NCI-H1048 (cell line): ENCODE measurements around the gene IGFBP4.

Experiments
- DNase-seq: peaks from one replicate; lab custom pipeline; 2025; lab: John Stamatoyannopoulos, UW

IGFBP4 gene

DNA sequence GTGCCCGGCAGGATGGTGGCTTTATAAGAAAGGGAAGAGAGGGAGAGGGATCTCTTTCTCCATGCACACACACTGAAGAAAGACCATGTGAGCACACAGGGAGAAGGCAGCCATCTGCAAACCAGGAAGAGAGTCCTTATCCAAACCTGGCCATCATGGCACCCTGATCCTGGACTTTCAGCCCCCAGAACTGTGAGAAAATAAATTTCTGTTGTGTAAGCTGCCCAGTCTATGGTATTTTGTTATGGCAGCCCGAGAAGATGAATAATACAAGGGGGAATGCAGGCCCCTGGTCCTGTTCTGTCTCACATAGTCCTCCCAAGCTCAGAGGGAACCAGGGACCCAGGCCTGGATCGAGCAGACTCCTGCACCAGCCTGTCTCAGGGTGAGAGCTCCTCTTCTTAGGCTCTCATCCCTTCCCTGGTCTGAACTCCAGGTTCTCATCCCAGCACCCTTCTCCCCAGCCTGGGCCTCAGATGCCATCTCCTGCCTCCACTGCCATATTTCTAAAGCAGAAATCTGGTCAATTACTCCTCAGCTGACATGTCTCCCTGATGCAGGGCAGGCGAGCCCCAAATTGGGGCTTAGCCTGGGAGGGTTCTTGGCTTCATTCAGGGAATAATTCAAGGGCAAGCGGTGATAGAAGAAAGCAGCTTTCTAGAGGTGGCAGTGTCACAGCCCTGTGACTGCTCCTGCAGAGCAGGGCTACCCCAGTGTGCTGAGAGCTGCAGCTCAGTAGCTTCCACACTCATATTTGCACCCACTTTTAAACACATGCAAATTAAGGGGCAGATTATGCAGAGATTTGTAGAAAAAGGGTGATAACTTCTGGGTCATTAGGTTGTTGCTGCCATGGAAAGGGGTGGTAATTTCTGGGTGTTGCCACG lies 28.8 kb downstream of the IGFBP4 start:
- DNase-seq = no peak

DNA sequence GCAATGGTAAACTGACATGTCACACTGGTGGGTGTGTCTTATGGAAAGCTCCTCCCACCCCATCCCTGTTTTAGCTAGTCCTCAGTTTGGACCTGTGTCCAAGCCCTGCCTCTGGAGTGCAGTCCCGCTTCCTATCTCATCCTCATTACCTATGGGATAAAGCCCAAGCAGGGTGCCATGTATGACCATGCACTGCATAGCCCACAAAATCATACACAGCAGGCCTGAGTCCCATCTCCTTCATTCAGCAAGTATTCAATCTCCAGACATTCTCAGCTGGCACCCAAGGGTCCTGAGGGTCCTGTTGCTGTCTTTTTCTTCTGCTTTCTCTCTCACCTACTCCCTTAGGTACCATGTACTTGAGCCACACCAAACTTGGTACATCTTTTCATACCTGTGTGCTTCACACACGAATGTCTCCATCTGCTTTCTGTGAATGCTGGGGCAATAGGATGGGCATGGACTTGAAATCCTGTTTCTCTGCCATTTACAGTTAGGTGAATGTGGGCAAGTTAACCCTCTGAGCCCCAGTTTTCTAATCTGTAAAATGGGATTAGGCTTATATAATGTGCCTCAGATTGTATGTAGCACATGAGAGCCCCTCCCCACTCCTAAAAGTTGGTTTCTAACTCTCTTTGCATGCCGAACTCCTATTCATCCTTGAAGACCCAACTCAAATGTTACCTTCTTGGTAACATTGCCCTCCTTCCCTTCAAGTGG lies 29.6 kb downstream of the IGFBP4 start:
- DNase-seq = no peak

- no peak for DNase-seq
Measured at GRCh38 chr17:40473573-40474365, 30.5 kb downstream of the IGFBP4 start.

GRCh38 chr17:40474419-40475002 lies 31.3 kb downstream of the IGFBP4 start:
- DNase-seq = no peak

DNA sequence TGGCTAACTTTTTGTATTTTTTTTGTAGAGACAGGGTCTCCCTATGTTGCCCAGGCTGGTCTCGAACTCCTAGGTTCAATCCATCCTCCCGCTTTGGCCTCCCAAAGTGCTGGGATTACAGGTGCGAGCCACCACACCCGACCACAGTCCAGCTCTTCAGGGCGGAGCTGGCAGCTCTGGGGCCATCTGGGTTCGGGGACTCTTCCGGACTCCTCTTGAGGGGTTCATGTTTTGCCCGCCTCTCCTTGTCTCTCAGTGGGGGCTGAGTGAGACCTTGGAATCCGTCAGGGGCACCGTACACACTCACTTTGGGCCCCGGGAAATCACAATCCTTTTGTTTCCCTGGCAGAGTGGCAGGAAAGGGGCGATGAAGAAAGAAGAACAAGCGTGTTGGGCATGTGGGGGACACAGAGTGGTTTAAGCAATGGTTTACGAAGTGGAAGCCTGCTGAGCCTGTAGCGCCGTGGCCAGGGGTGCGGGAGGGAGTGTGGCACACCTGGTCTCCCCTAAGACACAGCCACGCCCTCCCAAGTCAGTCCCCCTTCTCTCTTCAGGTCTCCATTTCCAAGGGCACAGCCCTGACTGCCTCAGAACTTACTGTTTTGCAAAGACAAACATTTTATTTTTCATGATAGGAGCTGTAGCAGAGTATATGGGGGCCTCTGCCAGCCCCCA lies 32.1 kb downstream of the IGFBP4 start:
- no peak for DNase-seq

- DNase-seq = no peak
Measured at GRCh38 chr17:40477796-40478195, 34.5 kb downstream of the IGFBP4 start.

GRCh38 chr17:40478486-40478885 lies 35.2 kb downstream of the IGFBP4 start:
- no peak for DNase-seq

GRCh38 chr17:40479754-40480480 lies 36.7 kb downstream of the IGFBP4 start:
- no peak for DNase-seq

- DNase-seq = no peak
Measured at GRCh38 chr17:40480501-40481003, 37.3 kb downstream of the IGFBP4 start.

DNA sequence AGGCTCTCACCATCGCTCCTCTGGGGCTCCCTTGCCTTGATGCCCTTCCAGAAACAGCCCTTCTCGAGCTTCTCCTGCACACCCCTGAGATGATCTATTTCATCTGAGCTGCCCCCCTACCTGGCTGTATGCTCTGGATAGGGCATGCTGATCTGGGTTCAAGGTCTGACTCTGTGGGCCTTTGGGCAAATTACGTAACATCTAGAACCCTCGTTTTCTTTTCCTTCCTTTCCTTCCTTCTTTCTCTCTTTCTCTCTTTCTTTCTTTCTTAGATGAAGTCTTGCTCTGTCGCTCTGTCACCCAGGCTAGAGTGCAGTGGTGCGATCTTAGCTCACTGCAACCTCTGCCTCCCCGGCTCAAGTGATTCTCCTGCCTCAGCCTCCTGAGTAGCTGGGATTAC lies 37.9 kb downstream of the IGFBP4 start:
- DNase-seq = no peak

DNA sequence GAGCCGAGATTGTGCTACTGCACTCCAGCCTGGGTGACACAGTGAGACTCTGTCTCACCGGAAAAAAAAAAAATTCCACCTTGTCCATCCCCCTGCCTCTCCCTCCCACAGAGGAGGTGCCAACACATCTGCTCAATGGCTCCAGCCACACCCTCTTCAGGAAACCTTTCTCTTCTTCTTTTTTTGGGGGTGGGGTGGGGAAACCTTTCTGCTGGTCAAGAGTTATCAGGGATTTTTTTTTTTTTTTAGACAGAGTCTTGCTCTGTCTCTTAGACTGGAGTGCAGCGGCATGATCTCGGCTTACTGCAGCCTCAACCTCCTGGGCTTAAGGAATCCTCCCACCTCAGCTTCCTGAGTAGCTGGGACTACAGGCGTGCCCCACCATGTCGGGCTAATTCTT lies 39.5 kb downstream of the IGFBP4 start:
- DNase-seq = no peak

GRCh38 chr17:40483679-40484078 lies 40.4 kb downstream of the IGFBP4 start:
- DNase-seq = no peak

DNA sequence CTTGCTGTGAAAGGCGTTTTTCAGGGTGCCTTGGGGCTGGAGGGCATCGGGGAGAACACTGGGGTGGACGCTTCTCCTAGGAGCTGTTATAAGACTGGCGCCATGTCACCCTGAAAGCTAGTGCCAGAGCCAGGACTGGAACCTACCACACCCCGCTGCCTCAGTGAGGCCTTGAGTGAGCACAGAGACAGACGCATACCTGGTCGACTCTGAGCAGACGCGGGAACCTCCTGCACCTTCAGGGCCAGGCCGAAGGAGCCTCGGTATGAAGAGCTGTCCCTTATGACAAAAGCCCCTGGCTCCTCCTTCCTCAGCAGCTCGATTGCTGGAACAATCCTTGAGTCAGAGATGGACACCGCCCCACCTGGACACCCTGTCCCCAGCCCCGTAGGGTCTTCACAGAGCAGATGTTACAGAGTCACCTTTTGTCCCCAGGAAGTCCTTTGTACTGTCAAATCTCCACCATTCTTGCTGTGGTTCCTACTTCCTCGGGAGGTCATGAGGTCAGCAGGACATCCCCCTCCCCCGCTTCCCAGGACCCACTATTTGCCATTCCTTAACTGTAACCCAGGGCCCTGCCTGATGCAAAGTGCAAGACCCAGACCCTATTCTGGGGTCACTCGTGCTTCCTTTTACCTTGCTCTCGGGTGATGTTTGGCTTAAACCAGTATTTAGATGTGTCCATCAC lies 41.2 kb downstream of the IGFBP4 start:
- no peak for DNase-seq

DNA sequence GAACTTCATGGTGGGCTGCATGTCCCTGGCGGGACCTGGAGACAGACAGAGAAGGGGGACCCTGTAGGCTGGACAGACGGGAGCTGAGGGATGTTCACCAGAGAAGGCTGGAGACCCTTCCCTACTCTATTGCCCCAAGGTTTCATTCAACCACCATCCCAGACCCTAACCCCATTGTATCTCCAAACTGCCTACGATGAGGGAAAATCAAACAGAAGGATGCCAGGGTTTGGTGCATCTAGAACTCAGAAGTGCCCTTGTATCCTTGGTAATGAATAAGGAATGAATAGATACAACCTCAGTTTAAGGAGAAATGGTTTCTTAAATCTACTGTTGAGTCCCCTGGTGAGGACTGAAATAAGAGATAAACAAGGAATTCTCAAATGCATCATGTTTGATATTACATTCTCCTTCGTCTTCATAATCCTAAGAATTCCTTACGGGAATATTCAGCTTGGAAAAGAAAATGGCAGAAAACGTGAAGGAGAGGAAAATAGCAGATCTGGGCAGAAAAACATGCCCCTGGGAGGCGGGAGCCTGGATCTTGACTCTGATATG lies 41.8 kb downstream of the IGFBP4 start:
- no peak for DNase-seq

- no peak for DNase-seq
Measured at GRCh38 chr17:40485851-40486521, 42.7 kb downstream of the IGFBP4 start.

DNA sequence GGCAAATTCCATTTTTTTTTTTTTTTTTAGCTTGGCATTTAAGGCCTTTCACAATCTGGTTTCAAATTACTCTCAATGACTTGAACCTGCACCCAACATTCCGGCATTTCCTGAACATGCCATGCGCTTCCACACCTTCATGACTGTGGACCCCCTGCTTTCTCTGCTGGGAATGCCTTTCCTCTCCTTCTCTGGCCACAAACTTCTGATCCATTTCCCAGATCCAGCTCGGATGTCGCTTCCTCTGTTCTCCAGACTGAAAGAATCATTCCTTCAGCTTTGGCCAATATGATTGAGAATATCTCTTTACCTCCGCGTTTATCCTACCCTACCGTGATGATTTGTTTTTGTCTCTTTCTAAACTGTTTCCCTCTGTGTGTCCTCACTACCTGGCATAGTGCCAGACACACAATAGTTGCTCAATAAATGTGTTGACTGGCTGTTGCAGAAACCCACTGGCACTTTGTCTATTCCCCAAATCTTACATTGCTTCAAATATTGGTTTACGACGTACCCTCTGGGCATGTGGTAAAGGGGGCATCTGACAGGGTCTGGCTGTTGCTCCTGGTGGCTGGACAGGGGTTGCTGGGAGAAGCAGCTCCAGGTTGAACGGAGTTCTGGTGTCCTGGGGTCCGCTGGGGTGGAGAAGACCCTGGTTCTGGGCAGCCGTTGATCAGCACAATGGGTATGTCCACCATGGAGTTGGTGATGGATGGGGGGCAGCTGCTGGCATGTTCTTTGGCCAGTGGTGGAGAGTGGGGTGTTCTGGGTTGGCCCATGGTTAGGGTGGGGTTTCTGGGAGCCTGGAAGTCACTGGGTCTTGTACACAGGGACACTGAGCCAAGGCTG lies 43.5 kb downstream of the IGFBP4 start:
- no peak for DNase-seq

- DNase-seq = no peak
Measured at GRCh38 chr17:40487371-40488020, 44.2 kb downstream of the IGFBP4 start.
